Testis (tissue), 3 donors: ENCODE measurements around the gene TP53I11. TPM values are rescaled to one million over a fixed set of nuclear protein-coding genes. Genes with fewer than 3 reads are reported as not detected.

Experiments used
- DNase-seq: peaks from one replicate; pipeline ENCODE4 v3.0.0-alpha.2; 2019
- H3K27ac ChIP-seq, 2 donors: fragments of 200-600 bp; sonication (generic); one replicate each; pipeline ENCODE4 v1.5.1; 2019
- H3K27me3 ChIP-seq: fragments of 200-600 bp; sonication (generic); one replicate; pipeline ENCODE4 v1.5.1; 2019
- H3K36me3 ChIP-seq: fragments of 200-600 bp; sonication (generic); one replicate; pipeline ENCODE4 v1.5.1; 2017; ENCODE audit warnings: low read depth; ENCODE audit errors: missing control alignments
- H3K4me1 ChIP-seq: fragments of 200-600 bp; sonication (generic); one replicate; pipeline ENCODE4 v1.5.1; 2019
- H3K4me3 ChIP-seq, 2 donors: fragments of 200-600 bp; sonication (generic); one replicate each; pipeline ENCODE4 v1.5.1; 2017 to 2019
- H3K9me3 ChIP-seq: fragments of 200-600 bp; sonication (generic); one replicate; pipeline ENCODE4 v1.5.1; 2017
- POLR2A ChIP-seq: fragments of 450-650 bp; IDR thresholded peaks from one replicate; pipeline ENCODE4 v1.6.1; 2017; ENCODE audit warnings: antibody characterized with exemption, mild to moderate bottlenecking, moderate library complexity
- WGBS, 2 donors: methylation state at CpG; one replicate each; pipeline ENCODE4 v1.1.5; 2018; 5-methylcytosine and 5-hydroxymethylcytosine counted together
- intact Hi-C: fragments of 100-400 bp; cut with DNase I; formaldehyde crosslinking; loops from one replicate; pipeline ENCODE4 v1.15.1; 2023; ENCODE audit warnings: low total_unique reads
- polyA plus RNA-seq: library from polyadenylated mRNA; stranded (reverse); fragments of 350-450 nt; fragmentation: Illumina TruSeq; extraction: RNeasy Lipid Tissue Mini Kit (QIAGEN cat#74804); gene quantifications from one replicate; pipeline ENCODE4 v1.2.3, GENCODE V29; 2014; ENCODE audit warnings: low read depth, low replicate concordance; ENCODE audit not compliant: insufficient read depth
- total RNA-seq, 2 donors: library from RNA; depleted of rRNA; stranded (reverse); fragments of >200 nt; gene quantifications; one replicate each; pipeline ENCODE4 v1.2.3, GENCODE V29; 2016
- TF ChIP-seq, protein P1 (sequence below), 3 experiments: fragments of 450-650 bp in 2 of 3; fragments of 200-600 bp in 1 of 3; sonication (generic) in 1 of 3; IDR thresholded peaks; one replicate each; pipeline ENCODE4 v1.5.1; 2016 to 2019; ENCODE audit warnings: antibody characterized with exemption in 3 of 3, mild to moderate bottlenecking in 2 of 3, moderate library complexity in 1 of 3

The TP53I11 gene
- total and polyA plus RNA-seq, 3 donors from 2014 or later = 19.9 to 29.7 (median 28.7) TPM

DNA sequence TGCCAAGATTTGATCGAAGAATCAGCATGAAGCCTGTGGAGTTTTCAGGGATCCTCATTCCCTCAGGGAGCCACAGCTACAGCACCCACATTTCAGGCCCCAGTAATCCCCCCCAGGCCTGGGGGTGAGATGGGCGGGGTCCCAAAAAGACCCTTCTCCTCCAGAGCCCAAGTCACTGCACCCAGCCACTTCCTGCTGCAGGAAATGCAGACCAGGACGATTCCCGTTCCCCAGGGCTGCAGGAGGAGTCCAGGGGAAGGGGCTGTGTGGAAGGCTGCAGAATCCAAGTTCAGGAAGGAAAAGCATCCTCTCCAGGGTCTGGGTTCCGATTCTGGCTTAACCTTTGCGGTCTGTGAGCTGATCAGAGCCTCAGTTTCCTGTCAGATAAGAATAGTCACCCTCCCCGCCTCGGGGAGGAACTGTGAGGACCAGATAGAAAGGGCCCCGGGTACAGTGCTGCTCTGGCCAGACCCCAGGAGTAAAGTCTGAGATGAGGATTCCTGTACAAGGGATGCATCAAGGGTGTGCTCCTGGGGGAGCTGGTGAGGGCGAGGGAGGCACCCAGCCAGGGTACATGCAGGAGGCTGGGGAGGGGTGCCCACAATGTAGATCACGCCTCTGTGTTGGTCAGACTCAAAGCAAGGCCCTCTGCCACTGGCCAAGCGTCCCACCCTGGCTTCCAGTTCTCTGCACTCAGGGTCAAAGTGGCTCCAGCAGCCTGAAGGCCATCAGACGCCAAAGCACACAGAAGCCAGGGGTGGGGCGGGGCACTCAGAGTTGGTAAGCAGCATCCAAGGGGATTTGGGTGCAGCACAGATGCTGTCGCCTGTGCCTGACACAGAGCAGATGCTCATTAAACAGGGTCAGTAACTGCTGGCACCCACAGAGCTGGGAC is 30.1 kb upstream of the TP53I11 start:
- H3K4me1 ChIP-seq = no peaks in the 10 kb centered on the region
- no peak for DNase-seq
- TF ChIP-seq, protein P1, sequence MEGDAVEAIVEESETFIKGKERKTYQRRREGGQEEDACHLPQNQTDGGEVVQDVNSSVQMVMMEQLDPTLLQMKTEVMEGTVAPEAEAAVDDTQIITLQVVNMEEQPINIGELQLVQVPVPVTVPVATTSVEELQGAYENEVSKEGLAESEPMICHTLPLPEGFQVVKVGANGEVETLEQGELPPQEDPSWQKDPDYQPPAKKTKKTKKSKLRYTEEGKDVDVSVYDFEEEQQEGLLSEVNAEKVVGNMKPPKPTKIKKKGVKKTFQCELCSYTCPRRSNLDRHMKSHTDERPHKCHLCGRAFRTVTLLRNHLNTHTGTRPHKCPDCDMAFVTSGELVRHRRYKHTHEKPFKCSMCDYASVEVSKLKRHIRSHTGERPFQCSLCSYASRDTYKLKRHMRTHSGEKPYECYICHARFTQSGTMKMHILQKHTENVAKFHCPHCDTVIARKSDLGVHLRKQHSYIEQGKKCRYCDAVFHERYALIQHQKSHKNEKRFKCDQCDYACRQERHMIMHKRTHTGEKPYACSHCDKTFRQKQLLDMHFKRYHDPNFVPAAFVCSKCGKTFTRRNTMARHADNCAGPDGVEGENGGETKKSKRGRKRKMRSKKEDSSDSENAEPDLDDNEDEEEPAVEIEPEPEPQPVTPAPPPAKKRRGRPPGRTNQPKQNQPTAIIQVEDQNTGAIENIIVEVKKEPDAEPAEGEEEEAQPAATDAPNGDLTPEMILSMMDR (IDR thresholded peaks at IDR 0.05) = no peak
- TF ChIP-seq POLR2A = no peak
- H3K4me3 ChIP-seq = no peak overlapping the region
- H3K9me3 ChIP-seq = no peaks in the 10 kb centered on the region
- H3K27me3 ChIP-seq = no peaks in the 10 kb centered on the region
- H3K27ac ChIP-seq = no peak overlapping the region
- WGBS, 2 donors = 87% methylated on average over 8 to 15 of the region's 15 CpGs
- no peaks in the 10 kb centered on the region for H3K36me3 ChIP-seq
- intact Hi-C loops = no loop called here

DNA sequence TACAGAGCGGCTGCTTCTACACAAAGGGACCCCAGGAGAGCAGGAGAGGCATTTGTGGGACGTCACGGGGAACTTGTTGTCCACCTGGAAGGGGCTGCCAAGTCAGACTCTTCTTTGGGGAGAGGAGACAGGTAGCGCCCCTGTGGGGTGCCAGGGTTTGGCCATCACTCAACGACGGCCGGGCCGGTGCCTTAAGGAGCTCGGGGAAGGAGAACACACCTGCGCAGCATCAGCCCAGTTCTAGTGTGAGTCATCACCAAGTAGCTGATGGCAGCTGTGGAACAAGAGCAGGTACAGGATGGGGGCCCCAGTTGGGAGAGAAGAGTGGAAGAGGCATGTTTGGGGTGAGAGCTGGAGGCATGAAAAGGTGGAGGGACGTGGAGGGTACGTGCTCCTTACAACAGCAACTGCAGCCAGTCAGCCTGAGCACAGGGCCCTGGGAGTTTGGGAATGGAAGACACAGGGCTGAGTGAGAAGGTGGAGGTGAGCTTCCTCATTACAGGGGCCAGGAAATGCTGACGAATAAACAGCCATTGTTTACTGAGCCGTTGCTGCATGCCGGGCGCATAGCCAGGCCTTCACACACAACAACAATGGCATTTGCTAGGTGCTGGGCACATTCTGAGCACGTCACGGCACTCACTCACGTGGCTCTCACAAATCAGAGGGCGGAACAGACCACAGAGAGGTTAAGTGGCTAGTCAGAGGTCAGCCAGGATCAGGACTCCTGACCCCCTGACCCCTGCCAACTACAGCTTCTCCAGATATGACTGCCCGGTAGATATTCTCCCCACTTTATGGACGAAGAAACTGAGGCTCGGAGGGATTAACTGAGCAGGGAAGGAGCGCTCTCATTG is 29.1 kb upstream of the TP53I11 start:
- Histone ChIP-seq H3K4me1 (no peaks in the 10 kb centered on the region), H3K4me3 (no peak overlapping the region), H3K9me3 (no peaks in the 10 kb centered on the region), H3K36me3 (no peaks in the 10 kb centered on the region), H3K27ac (no peak overlapping the region), H3K27me3 (no peaks in the 10 kb centered on the region)
- TF ChIP-seq, protein P1 (IDR thresholded peaks at IDR 0.05) = no peak
- no peak for TF ChIP-seq POLR2A
- 84 to 90% methylated on average over 16 to 24 of the region's 24 CpGs for WGBS, 2 donors
- no peak for DNase-seq
- intact Hi-C loops = no loop called here

DNA sequence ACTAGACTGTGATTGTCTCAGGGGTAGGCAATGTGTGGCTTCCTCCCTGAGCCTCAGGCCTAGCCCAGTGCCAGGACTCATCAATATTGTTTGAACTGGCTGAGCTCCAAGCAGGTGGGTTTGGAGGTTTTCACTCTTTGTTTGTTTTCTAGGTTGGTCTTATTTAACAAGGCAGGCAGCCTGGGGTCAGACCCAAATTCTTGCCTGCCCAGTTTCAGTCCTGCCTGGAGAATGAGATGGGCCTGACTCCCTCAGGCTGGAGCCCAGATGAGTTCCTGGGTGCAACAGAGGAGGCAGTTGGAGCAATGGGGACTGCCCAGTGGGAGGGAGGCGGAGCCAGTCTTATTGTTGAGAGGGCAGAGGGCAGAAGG is 28.3 kb upstream of the TP53I11 start:
- intact Hi-C loops = no loop called here
- no peak for DNase-seq
- no peaks in the 10 kb centered on the region for H3K4me1 ChIP-seq
- no peak for TF ChIP-seq POLR2A
- TF ChIP-seq, protein P1 (IDR thresholded peaks at IDR 0.05) = no peak
- WGBS, 2 donors = 83 to 93% methylated on average over 1 of the region's 1 CpG
- H3K27ac ChIP-seq = no peak overlapping the region
- no peaks in the 10 kb centered on the region for H3K36me3 ChIP-seq
- no peaks in the 10 kb centered on the region for H3K9me3 ChIP-seq
- no peak overlapping the region for H3K4me3 ChIP-seq
- H3K27me3 ChIP-seq = no peaks in the 10 kb centered on the region

DNA sequence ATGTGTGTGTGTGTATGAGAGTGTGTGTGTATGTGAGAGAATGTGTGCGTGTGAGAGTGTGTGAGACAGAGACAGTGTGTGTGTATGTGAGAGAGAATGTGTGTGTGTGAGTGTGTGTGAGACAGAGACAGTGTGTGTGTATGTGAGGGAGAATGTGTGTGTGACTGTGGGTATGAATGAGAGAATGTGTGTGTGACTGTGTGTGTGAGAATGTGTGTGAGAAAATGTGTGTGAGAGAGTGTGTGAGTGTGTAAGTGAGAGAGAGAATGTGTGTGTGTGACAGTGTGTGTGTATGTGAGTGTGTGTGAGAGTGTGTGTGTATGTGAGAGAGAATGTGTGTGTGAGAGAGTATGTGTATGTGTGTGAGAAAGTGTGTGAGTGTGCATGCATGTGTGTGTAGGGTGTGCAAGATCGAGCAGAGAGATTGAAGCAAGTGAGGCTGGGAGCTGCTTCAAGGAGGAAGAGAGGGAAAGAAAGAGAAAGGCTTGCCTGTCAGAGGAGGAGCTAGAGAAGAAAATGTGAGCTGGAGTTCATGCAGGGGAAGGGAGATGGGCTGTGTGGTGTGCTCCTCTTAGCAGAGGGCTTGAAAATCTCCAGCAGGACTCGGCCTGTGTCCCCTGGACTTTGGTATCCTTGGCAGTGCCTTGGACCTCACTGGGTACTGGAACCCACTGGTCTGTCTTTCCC is 27.7 kb upstream of the TP53I11 start:
- Histone ChIP-seq H3K4me3 (no peak overlapping the region), H3K27ac (no peak overlapping the region), H3K4me1 (no peaks in the 10 kb centered on the region), H3K9me3 (no peaks in the 10 kb centered on the region), H3K27me3 (no peaks in the 10 kb centered on the region), H3K36me3 (no peaks in the 10 kb centered on the region)
- no peak for DNase-seq
- intact Hi-C loops = no loop called here
- WGBS, 2 donors = 73 to 84% methylated on average over 3 of the region's 3 CpGs
- no peak for TF ChIP-seq POLR2A
- TF ChIP-seq, protein P1 (IDR thresholded peaks at IDR 0.05) = no peak
